ENCODE measurements around the gene RGL3. TPM values are rescaled to one million over a fixed set of nuclear protein-coding genes. Genes with fewer than 3 reads are reported as not detected.

Gene RGL3
- total RNA-seq, 1 donor from 2014 or later: 3.6 TPM

DNA sequence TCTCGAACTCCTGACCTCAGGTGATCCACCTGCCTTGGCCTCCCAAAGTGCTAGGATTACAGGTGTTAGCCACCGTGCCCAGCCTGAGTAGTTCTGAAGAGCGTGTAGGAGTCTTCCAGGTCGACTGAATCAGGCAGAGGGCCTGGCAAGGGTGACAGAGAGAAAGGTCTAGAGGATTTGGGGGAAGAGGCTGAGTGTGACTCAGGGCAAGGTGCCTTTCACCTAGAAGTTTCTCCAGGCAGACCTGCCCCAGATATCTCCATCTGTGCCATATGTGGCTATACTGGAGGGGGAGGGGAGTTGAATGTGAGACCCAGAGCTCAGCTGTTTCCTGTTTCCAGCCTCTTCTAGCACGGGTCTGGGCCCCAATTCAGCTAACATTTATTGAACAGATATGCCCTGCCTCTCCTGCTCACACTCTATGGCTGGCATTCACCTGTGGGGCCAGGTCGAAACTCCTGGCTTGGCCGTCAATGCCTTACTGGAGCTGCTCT is 71.5 kb downstream of the RGL3 start:
- Mint-ChIP-seq H3K9me3 (ENCODE audit: unreplicated experiment) (peaks cover 5% of the 10 kb centered on the region), H3K36me3 (ENCODE audit: low read depth, unreplicated experiment) (peaks cover 7% of the 10 kb centered on the region), H3K4me3 (ENCODE audit: unreplicated experiment) (peak overlapping the region; percentile 96), H3K27ac (ENCODE audit: unreplicated experiment) (peak overlapping the region; percentile 53), H3K27me3 (ENCODE audit: low read depth, unreplicated experiment) (peaks cover 5% of the 10 kb centered on the region), H3K4me1 (ENCODE audit: low read depth, unreplicated experiment) (peaks cover 9% of the 10 kb centered on the region)
- Histone ChIP-seq H2AFZ (ENCODE audit: low read depth, low read length) (no peak overlapping the region), H3K4me3 (ENCODE audit: insufficient read depth, low read depth, low read length) (no peak overlapping the region), H3K9ac (ENCODE audit: low read length) (no peak overlapping the region), H3K9me3 (ENCODE audit: insufficient read depth, low read depth, low read length) (peaks cover 9% of the 10 kb centered on the region), H3K27me3 (ENCODE audit: insufficient read depth, low read length) (no peaks in the 10 kb centered on the region), H3K79me2 (ENCODE audit: insufficient read depth, low read length) (peaks cover 2% of the 10 kb centered on the region), H3K27ac (ENCODE audit: low read depth, low read length) (no peak overlapping the region), H3K36me3 (ENCODE audit: insufficient read depth, low read length) (no peaks in the 10 kb centered on the region), H4K20me1 (ENCODE audit: insufficient read depth, low read length) (peaks cover 8% of the 10 kb centered on the region), H3K4me2 (ENCODE audit: low read length) (no peak overlapping the region), H3K4me1 (ENCODE audit: insufficient read depth, low read length) (peaks cover 18% of the 10 kb centered on the region)
- no peak for TF ChIP-seq EZH2 (IDR thresholded peaks at IDR 0.05; ENCODE audit: insufficient read depth, low read length)
- TF ChIP-seq CTCF (IDR thresholded peaks at IDR 0.05; ENCODE audit: insufficient read depth, low read depth, low read length): no peak
- FAIRE-seq (no peak), DNase-seq (ENCODE audit: low read depth) (no peak)

DNA sequence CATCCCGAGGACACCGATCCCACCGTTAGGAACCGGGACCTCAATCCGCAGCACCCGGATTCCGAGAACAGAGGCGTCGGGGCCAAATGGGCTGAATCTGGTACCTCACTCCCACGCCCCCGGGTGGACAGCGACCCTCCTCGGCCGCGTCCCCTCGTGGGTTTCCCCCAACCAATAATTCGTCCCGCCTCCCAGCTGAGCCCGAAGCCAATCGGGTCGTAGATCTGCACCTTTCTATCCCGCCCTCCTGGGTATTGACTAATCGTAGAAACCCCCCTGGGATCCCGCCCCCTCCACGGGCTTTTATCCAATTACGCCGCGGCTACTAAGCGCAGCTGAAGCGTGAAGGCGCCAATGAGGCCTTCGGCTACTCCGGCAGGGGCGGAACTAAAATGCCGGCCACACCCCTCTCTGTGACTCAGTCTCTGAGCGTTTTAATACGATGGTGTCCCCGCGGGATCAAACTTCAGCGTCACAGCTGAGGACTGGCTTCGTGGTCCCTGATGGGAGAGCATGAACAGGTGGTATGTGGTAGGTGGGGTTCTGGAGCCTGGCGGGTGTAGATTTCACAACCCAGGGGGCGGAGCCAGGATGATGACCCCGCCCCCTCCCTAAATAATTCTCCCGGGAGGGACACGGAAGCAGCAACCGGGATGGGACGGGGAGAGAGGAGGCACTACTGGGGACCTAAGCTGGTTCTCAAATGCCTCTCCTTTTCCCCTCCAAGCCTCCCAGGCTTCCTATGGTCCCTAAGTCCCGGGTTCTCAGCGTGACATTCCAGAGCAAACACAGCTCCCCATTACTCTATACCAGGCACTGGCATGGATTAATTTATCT is 72.8 kb downstream of the RGL3 start, which contains the start of the genes CCDC159 and TMEM205:
Gene CCDC159, plus strand, starts transcription at position 416 of the 837 bp plus-strand sequence. Its CDS starts 88 bp downstream, at position 504.
Gene TMEM205, minus strand, starts transcription at position 165 of the 837 bp plus-strand sequence. CDS start 649 bp downstream, outside the sequence.
- Histone ChIP-seq H3K79me2 (ENCODE audit: insufficient read depth, low read length) (peaks cover 2% of the 10 kb centered on the region), H3K9me3 (ENCODE audit: insufficient read depth, low read depth, low read length) (peaks cover 9% of the 10 kb centered on the region), H4K20me1 (ENCODE audit: insufficient read depth, low read length) (peaks cover 8% of the 10 kb centered on the region), H3K27ac (ENCODE audit: low read depth, low read length) (peak within 1 kb of the TSS; percentile 77), H2AFZ (ENCODE audit: low read depth, low read length) (peak within 1 kb of the TSS; percentile 86), H3K27me3 (ENCODE audit: insufficient read depth, low read length) (no peaks in the 10 kb centered on the region), H3K4me3 (ENCODE audit: insufficient read depth, low read depth, low read length) (peak within 1 kb of the TSS; percentile 88), H3K9ac (ENCODE audit: low read length) (peak within 1 kb of the TSS; percentile 89), H3K4me2 (ENCODE audit: low read length) (peak within 1 kb of the TSS; percentile 86), H3K4me1 (ENCODE audit: insufficient read depth, low read length) (peaks cover 18% of the 10 kb centered on the region), H3K36me3 (ENCODE audit: insufficient read depth, low read length) (no peaks in the 10 kb centered on the region)
- Mint-ChIP-seq H3K4me3 (ENCODE audit: unreplicated experiment) (peak within 1 kb of the TSS; percentile 96), H3K4me1 (ENCODE audit: low read depth, unreplicated experiment) (peaks cover 9% of the 10 kb centered on the region), H3K27me3 (ENCODE audit: low read depth, unreplicated experiment) (peaks cover 2% of the 10 kb centered on the region), H3K36me3 (ENCODE audit: low read depth, unreplicated experiment) (peaks cover 7% of the 10 kb centered on the region), H3K27ac (ENCODE audit: unreplicated experiment) (peak within 1 kb of the TSS; percentile 89), H3K9me3 (ENCODE audit: unreplicated experiment) (peaks cover 5% of the 10 kb centered on the region)
- FAIRE-seq: peak; percentile 92
- peak; percentile 98 for DNase-seq (ENCODE audit: low read depth)
- TF ChIP-seq CTCF (IDR thresholded peaks at IDR 0.05; ENCODE audit: insufficient read depth, low read depth, low read length) (no peak), EZH2 (IDR thresholded peaks at IDR 0.05; ENCODE audit: insufficient read depth, low read length) (no peak)

Data from astrocyte (in vitro differentiated cells and primary cell).